ENCODE measurements around the gene GOSR1.

The GOSR1 gene

DNA sequence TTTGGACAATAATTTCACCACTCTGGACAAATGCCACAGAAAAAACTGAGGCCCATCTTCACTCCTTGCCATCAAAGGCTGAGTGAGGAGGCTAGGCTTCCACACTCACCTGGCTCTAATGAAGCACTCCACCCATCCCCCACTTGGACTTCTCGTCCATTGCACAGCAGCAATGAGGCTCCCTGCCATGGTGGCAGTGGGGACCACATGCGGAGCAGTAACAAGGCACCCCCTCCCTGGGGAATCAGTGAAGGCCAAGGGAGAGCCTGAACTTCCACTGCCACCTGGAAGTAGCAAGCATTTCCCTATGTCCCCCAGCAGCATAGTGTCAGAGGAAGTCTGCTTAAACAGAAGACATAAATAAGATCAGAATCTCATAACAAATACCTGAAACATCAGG, 2.0 kb upstream of the GOSR1 start:
- H3K27me3 ChIP-seq (ENCODE audit: low read length), result no peaks in the 10 kb centered on the region
- no peaks in the 10 kb centered on the region for H3K9me2 ChIP-seq (replicated peaks; ENCODE audit: insufficient read depth, low read length)
- peaks cover 25% of the 10 kb centered on the region for H3K79me2 ChIP-seq (ENCODE audit: insufficient read depth, low read length)
- no peaks in the 10 kb centered on the region for H3K9me3 ChIP-seq (ENCODE audit: insufficient read depth, low read length)
- no peak overlapping the region for H3K9ac ChIP-seq (ENCODE audit: low read length)
- peaks cover 3% of the 10 kb centered on the region; the same call in 1 of the 2 replicates for H3F3A ChIP-seq (ENCODE audit: insufficient read depth)
- H4K20me1 ChIP-seq (ENCODE audit: low read depth, low read length), result no peaks in the 10 kb centered on the region
- no peak overlapping the region for H3K4me3 ChIP-seq (ENCODE audit: insufficient read depth, low read length, poor library complexity, severe bottlenecking)
- TF ChIP-seq EZH2phosphoT487 (conservative IDR thresholded peaks at IDR 0.05; ENCODE audit: low read length), result no peak
- TF ChIP-seq, protein P1, sequence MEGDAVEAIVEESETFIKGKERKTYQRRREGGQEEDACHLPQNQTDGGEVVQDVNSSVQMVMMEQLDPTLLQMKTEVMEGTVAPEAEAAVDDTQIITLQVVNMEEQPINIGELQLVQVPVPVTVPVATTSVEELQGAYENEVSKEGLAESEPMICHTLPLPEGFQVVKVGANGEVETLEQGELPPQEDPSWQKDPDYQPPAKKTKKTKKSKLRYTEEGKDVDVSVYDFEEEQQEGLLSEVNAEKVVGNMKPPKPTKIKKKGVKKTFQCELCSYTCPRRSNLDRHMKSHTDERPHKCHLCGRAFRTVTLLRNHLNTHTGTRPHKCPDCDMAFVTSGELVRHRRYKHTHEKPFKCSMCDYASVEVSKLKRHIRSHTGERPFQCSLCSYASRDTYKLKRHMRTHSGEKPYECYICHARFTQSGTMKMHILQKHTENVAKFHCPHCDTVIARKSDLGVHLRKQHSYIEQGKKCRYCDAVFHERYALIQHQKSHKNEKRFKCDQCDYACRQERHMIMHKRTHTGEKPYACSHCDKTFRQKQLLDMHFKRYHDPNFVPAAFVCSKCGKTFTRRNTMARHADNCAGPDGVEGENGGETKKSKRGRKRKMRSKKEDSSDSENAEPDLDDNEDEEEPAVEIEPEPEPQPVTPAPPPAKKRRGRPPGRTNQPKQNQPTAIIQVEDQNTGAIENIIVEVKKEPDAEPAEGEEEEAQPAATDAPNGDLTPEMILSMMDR (IDR thresholded peaks at IDR 0.05; ENCODE audit: insufficient read depth, low read length, poor library complexity, severe bottlenecking), result no peak
- H2AFZ ChIP-seq (ENCODE audit: low read depth, low read length, severe bottlenecking), result no peak overlapping the region
- H3K27ac ChIP-seq (ENCODE audit: low read depth, low read length), result no peak overlapping the region
- H3K36me3 ChIP-seq (ENCODE audit: low read length), result no peaks in the 10 kb centered on the region
- H3K4me2 ChIP-seq (ENCODE audit: low read depth, low read length, poor library complexity, severe bottlenecking), result no peak overlapping the region

DNA sequence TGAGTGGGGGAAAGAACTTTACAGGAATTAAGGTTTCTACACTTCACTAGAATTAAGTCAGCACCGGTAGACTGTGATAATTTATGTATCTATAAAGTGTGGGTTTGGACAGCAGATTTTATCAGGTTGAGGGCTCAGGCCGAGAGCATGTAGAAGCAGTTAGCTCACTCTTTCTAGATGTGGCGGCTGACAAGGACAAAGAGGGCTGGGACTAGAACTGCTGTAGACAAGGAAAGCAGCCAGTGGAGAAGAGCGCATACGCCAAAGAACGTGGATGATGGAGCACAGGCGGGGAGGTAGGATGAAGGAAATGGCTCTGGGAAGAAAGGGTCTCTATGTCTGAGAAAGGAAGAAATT, 504 bp upstream of the GOSR1 start:
- Histone ChIP-seq H3K27ac (ENCODE audit: low read depth, low read length) (no peak overlapping the region), H3K9ac (ENCODE audit: low read length) (peak overlapping the region; percentile 83)

DNA sequence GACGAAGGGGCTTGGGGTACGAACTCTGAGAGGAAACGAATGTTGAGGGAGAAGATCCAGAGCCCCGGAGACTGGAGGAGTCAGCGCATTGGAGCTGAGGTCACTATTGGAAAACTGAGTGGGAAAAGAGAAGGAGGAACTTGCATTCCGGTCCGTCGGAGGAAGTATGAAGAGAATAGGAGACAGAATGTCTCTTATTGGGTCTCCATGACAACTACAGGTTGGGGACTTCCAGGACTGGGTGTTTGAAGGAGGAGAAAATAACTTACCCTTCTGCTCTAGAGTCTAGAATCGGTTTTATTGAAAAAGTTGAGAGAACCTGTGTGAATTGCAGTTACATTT, 537 bp downstream of the GOSR1 start:
- Histone ChIP-seq H2AFZ (ENCODE audit: low read depth, low read length, severe bottlenecking) (peak overlapping the region; percentile 87), H3K9me3 (ENCODE audit: insufficient read depth, low read length) (no peaks in the 10 kb centered on the region), H3K9ac (ENCODE audit: low read length) (peak overlapping the region; percentile 83), H3K27me3 (ENCODE audit: low read length) (no peaks in the 10 kb centered on the region), H3K4me2 (ENCODE audit: low read depth, low read length, poor library complexity, severe bottlenecking) (peak overlapping the region; percentile 74), H3F3A (ENCODE audit: insufficient read depth) (peaks cover 3% of the 10 kb centered on the region; the same call in 1 of the 2 replicates), H3K36me3 (ENCODE audit: low read length) (peaks cover 11% of the 10 kb centered on the region; the same call in 1 of the 2 replicates), H3K27ac (ENCODE audit: low read depth, low read length) (0 out of 2 replicates have a peak overlapping the region, but pooled peaks have one; percentile 22), H3K4me3 (ENCODE audit: insufficient read depth, low read length, poor library complexity, severe bottlenecking) (peak overlapping the region; percentile 82), H4K20me1 (ENCODE audit: low read depth, low read length) (no peaks in the 10 kb centered on the region), H3K9me2 (replicated peaks; ENCODE audit: insufficient read depth, low read length) (no peaks in the 10 kb centered on the region), H3K79me2 (ENCODE audit: insufficient read depth, low read length) (peaks cover 25% of the 10 kb centered on the region)
- TF ChIP-seq, protein P1 (IDR thresholded peaks at IDR 0.05; ENCODE audit: insufficient read depth, low read length, poor library complexity, severe bottlenecking), result no peak
- no peak for TF ChIP-seq EZH2phosphoT487 (conservative IDR thresholded peaks at IDR 0.05; ENCODE audit: low read length)

More for the DNA sequence above, 504 bp upstream of the GOSR1 start:
- Histone ChIP-seq H3K79me2 (ENCODE audit: insufficient read depth, low read length) (peaks cover 25% of the 10 kb centered on the region), H2AFZ (ENCODE audit: low read depth, low read length, severe bottlenecking) (peak overlapping the region; percentile 90), H3K36me3 (ENCODE audit: low read length) (peaks cover 4% of the 10 kb centered on the region; the same call in 1 of the 2 replicates), H3K27me3 (ENCODE audit: low read length) (no peaks in the 10 kb centered on the region), H4K20me1 (ENCODE audit: low read depth, low read length) (no peaks in the 10 kb centered on the region), H3K9me2 (replicated peaks; ENCODE audit: insufficient read depth, low read length) (no peaks in the 10 kb centered on the region), H3K9me3 (ENCODE audit: insufficient read depth, low read length) (no peaks in the 10 kb centered on the region), H3K4me3 (ENCODE audit: insufficient read depth, low read length, poor library complexity, severe bottlenecking) (peak overlapping the region; percentile 30), H3F3A (ENCODE audit: insufficient read depth) (peaks cover 3% of the 10 kb centered on the region; the same call in 1 of the 2 replicates), H3K4me2 (ENCODE audit: low read depth, low read length, poor library complexity, severe bottlenecking) (peak overlapping the region; percentile 52)
- TF ChIP-seq EZH2phosphoT487 (conservative IDR thresholded peaks at IDR 0.05; ENCODE audit: low read length), result no peak
- TF ChIP-seq, protein P1 (IDR thresholded peaks at IDR 0.05; ENCODE audit: insufficient read depth, low read length, poor library complexity, severe bottlenecking), result no peak
